HUES6 (cell line): ENCODE results near the gene LAD1.

ENCODE experiments used
- H3K27ac ChIP-seq: 2 replicates; pipeline ENCODE4 v1.7.0; 2013; ENCODE audit warnings: low read depth, mild to moderate bottlenecking, low read length, inconsistent platforms
- H3K27me3 ChIP-seq: 2 replicates; pipeline ENCODE4 v1.6.1; 2013; ENCODE audit warnings: low read length; ENCODE audit not compliant: control insufficient read depth, insufficient read depth
- H3K36me3 ChIP-seq: 2 replicates; pipeline ENCODE4 v1.6.1; 2013; ENCODE audit warnings: low read length; ENCODE audit not compliant: control insufficient read depth, insufficient read depth
- H3K4me1 ChIP-seq: 2 replicates; pipeline ENCODE4 v1.6.1; 2013; ENCODE audit warnings: low read length; ENCODE audit not compliant: control insufficient read depth, insufficient read depth
- H3K4me3 ChIP-seq: 2 replicates; pipeline ENCODE4 v1.5.1; 2013; ENCODE audit warnings: low read depth, low read length
- H3K9ac ChIP-seq: one replicate; pipeline ENCODE4 v1.6.1; 2013; ENCODE audit warnings: mild to moderate bottlenecking, low read length
- H3K9me3 ChIP-seq: 2 replicates; pipeline ENCODE4 v1.6.1; 2013; ENCODE audit warnings: low read depth, low read length; ENCODE audit not compliant: control insufficient read depth, insufficient read depth

LAD1 gene

GRCh38 chr1:201404055-201404454 is 4.9 kb upstream of the LAD1 start:
- H3K27ac ChIP-seq: no peak overlapping the region
- peaks cover 43% of the 10 kb centered on the region for H3K27me3 ChIP-seq
- peaks cover 6% of the 10 kb centered on the region; the same call in 1 of the 2 replicates for H3K4me1 ChIP-seq

GRCh38 chr1:201403359-201403758 is 4.2 kb upstream of the LAD1 start:
- H3K36me3 ChIP-seq: no peaks in the 10 kb centered on the region
- no peaks in the 10 kb centered on the region for H3K9me3 ChIP-seq
- no peak overlapping the region for H3K4me3 ChIP-seq
- peaks cover 11% of the 10 kb centered on the region for H3K4me1 ChIP-seq
- H3K27me3 ChIP-seq: peaks cover 50% of the 10 kb centered on the region
- H3K27ac ChIP-seq: no peak overlapping the region
- no peak overlapping the region for H3K9ac ChIP-seq

More at GRCh38 chr1:201404055-201404454, 4.9 kb upstream of the LAD1 start:
- Histone ChIP-seq H3K9me3 (no peaks in the 10 kb centered on the region), H3K36me3 (no peaks in the 10 kb centered on the region), H3K4me3 (no peak overlapping the region), H3K9ac (no peak overlapping the region)

- Histone ChIP-seq H3K27me3 (peaks cover 61% of the 10 kb centered on the region), H3K4me3 (no peak overlapping the region), H3K9me3 (no peaks in the 10 kb centered on the region), H3K9ac (no peak overlapping the region), H3K36me3 (no peaks in the 10 kb centered on the region), H3K4me1 (peaks cover 11% of the 10 kb centered on the region), H3K27ac (no peak overlapping the region)
These were observed 2.6 kb upstream of the LAD1 start for GRCh38 chr1:201401700-201402099.

GRCh38 chr1:201400852-201401230 is 1.7 kb upstream of the LAD1 start:
- H3K9ac ChIP-seq: no peak overlapping the region

GRCh38 chr1:201400212-201400851 is 1.2 kb upstream of the LAD1 start:
- Histone ChIP-seq H3K36me3 (no peaks in the 10 kb centered on the region), H3K4me3 (peak overlapping the region; percentile 69), H3K4me1 (peaks cover 11% of the 10 kb centered on the region), H3K9me3 (no peaks in the 10 kb centered on the region), H3K27me3 (peaks cover 61% of the 10 kb centered on the region), H3K27ac (no peak overlapping the region), H3K9ac (peak overlapping the region; percentile 73)

More at GRCh38 chr1:201400852-201401230, 1.7 kb upstream of the LAD1 start:
- Histone ChIP-seq H3K9me3 (no peaks in the 10 kb centered on the region), H3K4me1 (peaks cover 11% of the 10 kb centered on the region), H3K4me3 (no peak overlapping the region), H3K27me3 (peaks cover 61% of the 10 kb centered on the region), H3K27ac (no peak overlapping the region), H3K36me3 (no peaks in the 10 kb centered on the region)

- Histone ChIP-seq H3K36me3 (no peaks in the 10 kb centered on the region), H3K27ac (no peak overlapping the region), H3K27me3 (peaks cover 61% of the 10 kb centered on the region), H3K9ac (peak overlapping the region; percentile 73), H3K9me3 (no peaks in the 10 kb centered on the region), H3K4me3 (peak overlapping the region; percentile 69), H3K4me1 (peaks cover 16% of the 10 kb centered on the region)
These were observed 415 bp upstream of the LAD1 start for GRCh38 chr1:201399352-201400126.

- Histone ChIP-seq H3K27ac (no peak overlapping the region), H3K27me3 (peaks cover 51% of the 10 kb centered on the region), H3K4me1 (peaks cover 21% of the 10 kb centered on the region), H3K4me3 (no peak overlapping the region), H3K36me3 (no peaks in the 10 kb centered on the region), H3K9me3 (no peaks in the 10 kb centered on the region), H3K9ac (no peak overlapping the region)
These were observed 1.4 kb downstream of the LAD1 start for GRCh38 chr1:201397675-201398074.

GRCh38 chr1:201396861-201397464 is 2.2 kb downstream of the LAD1 start:
- Histone ChIP-seq H3K4me1 (peaks cover 24% of the 10 kb centered on the region), H3K36me3 (no peaks in the 10 kb centered on the region), H3K27ac (no peak overlapping the region), H3K4me3 (no peak overlapping the region), H3K9ac (no peak overlapping the region), H3K27me3 (peaks cover 47% of the 10 kb centered on the region), H3K9me3 (no peaks in the 10 kb centered on the region)

GRCh38 chr1:201395936-201396335 is 3.2 kb downstream of the LAD1 start:
- no peaks in the 10 kb centered on the region for H3K36me3 ChIP-seq
- H3K4me3 ChIP-seq: no peak overlapping the region
- H3K27me3 ChIP-seq: peaks cover 37% of the 10 kb centered on the region
- no peak overlapping the region for H3K27ac ChIP-seq
- H3K4me1 ChIP-seq: peaks cover 26% of the 10 kb centered on the region
- H3K9ac ChIP-seq: no peak overlapping the region
- H3K9me3 ChIP-seq: no peaks in the 10 kb centered on the region

GRCh38 chr1:201394591-201394990 is 4.5 kb downstream of the LAD1 start:
- H3K36me3 ChIP-seq: no peaks in the 10 kb centered on the region
- H3K4me3 ChIP-seq: no peak overlapping the region
- H3K9me3 ChIP-seq: no peaks in the 10 kb centered on the region
- no peak overlapping the region for H3K27ac ChIP-seq
- peaks cover 23% of the 10 kb centered on the region for H3K27me3 ChIP-seq
- peaks cover 20% of the 10 kb centered on the region for H3K4me1 ChIP-seq
- H3K9ac ChIP-seq: no peak overlapping the region

GRCh38 chr1:201393076-201393475 is 6.0 kb downstream of the LAD1 start:
- H3K4me1 ChIP-seq: peaks cover 15% of the 10 kb centered on the region
- no peaks in the 10 kb centered on the region for H3K9me3 ChIP-seq
- no peak overlapping the region for H3K27ac ChIP-seq
- H3K4me3 ChIP-seq: no peak overlapping the region
- H3K36me3 ChIP-seq: no peaks in the 10 kb centered on the region
- H3K9ac ChIP-seq: no peak overlapping the region
- peaks cover 8% of the 10 kb centered on the region; the same call in 1 of the 2 replicates for H3K27me3 ChIP-seq
